Heart right ventricle (tissue), 16 donors: ENCODE results near the gene JPT1. TPM values are rescaled to one million over a fixed set of nuclear protein-coding genes. Genes with fewer than 3 reads are reported as not detected.

Experiments used
- ATAC-seq, 8 donors: fragments of 200-7000 bp; cut with Tn5 transposase; one replicate each; pipeline ENCODE4 v1.9.1; 2020; ENCODE audit warnings: mild to moderate bottlenecking in 8 of 8, moderate library complexity in 8 of 8, moderate number of reproducible peaks in 1 of 8
- DNase-seq, 2 donors: peaks; one replicate each; pipeline ENCODE4 v3.0.0-alpha.2; 2020
- H3K27ac ChIP-seq, 10 donors: fragments of 200-600 bp; sonication (generic) in 2 of 10; one replicate each; pipeline versions ENCODE4 v1.5.0 to v1.8.0; 2020 to 2022; ENCODE audit warnings: mild to moderate bottlenecking in 3 of 10
- H3K27me3 ChIP-seq, 7 donors: fragments of 200-600 bp; one replicate each; pipeline ENCODE4 v1.8.0; 2021 to 2022; ENCODE audit warnings: mild to moderate bottlenecking in 2 of 7
- H3K36me3 ChIP-seq, 9 donors: fragments of 200-600 bp; sonication (generic) in 1 of 9; one replicate each; pipeline versions ENCODE4 v1.5.0 to v1.8.0; 2020 to 2022; ENCODE audit warnings: mild to moderate bottlenecking in 2 of 9
- H3K4me1 ChIP-seq, 9 donors: fragments of 200-600 bp; sonication (generic) in 1 of 9; one replicate each; pipeline versions ENCODE4 v1.5.0 to v1.8.0; 2020 to 2022; ENCODE audit warnings: mild to moderate bottlenecking in 4 of 9
- H3K4me3 ChIP-seq, 10 donors: fragments of 200-600 bp; sonication (generic) in 2 of 10; one replicate each; pipeline versions ENCODE4 v1.5.0 to v1.8.0; 2020 to 2022; ENCODE audit warnings: mild to moderate bottlenecking in 7 of 10, moderate library complexity in 2 of 10
- H3K9me3 ChIP-seq, 11 donors: fragments of 200-600 bp in 10 of 11; sonication (generic) in 2 of 11; one replicate each; pipeline versions ENCODE4 v1.5.0 to v1.8.0; 2013 to 2022; ENCODE audit warnings: mild to moderate bottlenecking in 2 of 11, control low read depth in 1 of 11, moderate library complexity in 1 of 11
- CTCF ChIP-seq, 9 donors: fragments of 200-600 bp; sonication (generic) in 2 of 9; IDR thresholded peaks; one replicate each; pipeline versions ENCODE4 v1.5.0 to v1.8.0; 2021 to 2022; ENCODE audit warnings: antibody characterized with exemption in 9 of 9, mild to moderate bottlenecking in 5 of 9, moderate library complexity in 1 of 9
- WGBS, 2 donors: extraction: QIAGEN DNeasy Blood & Tissue Kit; methylation state at CpG; one replicate each; pipeline ENCODE4 v1.1.7; 2013; ENCODE audit warnings: inconsistent platforms in 1 of 2; 5-methylcytosine and 5-hydroxymethylcytosine counted together
- intact Hi-C, 10 donors: fragments of 100-400 bp; cut with DNase I; formaldehyde crosslinking; loops; one replicate each; pipeline versions ENCODE4 v1.11.1 to v1.14.2; 2022
- polyA plus RNA-seq, 2 donors: library from polyadenylated mRNA; stranded (reverse); fragments of 200-250 nt; gene quantifications; one replicate each; pipeline ENCODE4 v1.2.3, GENCODE V29; 2013
- total RNA-seq, 10 donors: library from RNA; stranded (reverse); fragmentation: NEBNext Ultra II Directional in 3 of 10; extraction: Animal tissue kit (Norgen Biotek cat#: 25700) in 3 of 10; gene quantifications; one replicate each; pipeline versions ENCODE4 v1.2.1 to v1.2.4, GENCODE V29; 2021 to 2023
- donor health status: Arrhythmogenic right ventricular cardiomyopathy.
- donor health status: ischemic (EF 13 %, LVEDD 7.1; RV severe dilation, severe dysfunction).
- donor health status: healthy with polysubstance abuse.
- donor health status: DM: no; HTN: yes; CAD: no.
- donor health status: DM: no; HTN: no; CAD: no.
- donor health status: ischemic (EF 25% LVEDD 6.9; RV normal size, moderate dysfunction).
- donor health status: ischemic (EF 25% LVEDD 5.7; RV mildly dilated, moderate dysfunction).
- donor health status: healthy.
- donor health status: DM: yes; HTN: yes; CAD: no.
- donor health status: Ischemic cardiomyopathy.
- donor health status: ischemic (EF 35%, LVEDD 5.7; RV mildly dilated, moderate dysfunction).
- donor health status: nonischemic (EF 11% LVEDD 7.7; RV severe dilation, severe dysfunction).
- donor health status: DM: yes; HTN: yes; CAD: no.
- donor health status: PGD.
- donor health status: ischemic (EF 29% LVEDD 5.4; RV normal size, mild dysfunction).
- donor health status: nonischemic (EF 23%, LVEDD 6.1; RV moderate dilation, normal function).

JPT1 gene
- total and polyA plus RNA-seq, 12 donors = 6.7 to 61.6 (median 14.7) TPM

DNA sequence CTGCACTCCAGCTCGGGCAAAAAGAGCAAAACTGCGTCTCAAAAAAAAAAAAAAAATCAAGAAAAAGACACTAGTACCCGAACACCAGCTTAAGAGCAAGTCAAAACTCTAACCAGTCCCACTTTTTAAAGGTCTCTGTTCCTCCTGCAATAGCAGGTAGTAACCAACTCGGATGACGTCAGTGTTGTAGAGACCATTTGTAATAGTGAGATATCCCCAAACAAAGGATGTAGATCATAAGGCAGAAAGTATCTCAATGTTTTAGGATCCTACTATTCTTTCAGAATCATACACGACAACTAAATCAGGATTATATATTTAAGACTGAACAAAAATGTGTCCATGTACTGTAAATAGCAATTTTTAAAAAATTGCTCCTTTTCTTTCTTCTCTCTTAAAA is 2.4 kb downstream of the JPT1 start:
- TF ChIP-seq CTCF (IDR thresholded peaks at IDR 0.05) = no peak
- intact Hi-C loops = loop anchor here in 2 of 10 donors (5.0 kb wide), 1 partner anchor 40 kb away; no protein-coding TSS in a partner anchor
- DNase-seq = no peak
- H3K9me3 ChIP-seq = no peaks in the 10 kb centered on the region
- peaks cover 0 to 18% (median 0%) of the 10 kb centered on the region in 9 donors for H3K36me3 ChIP-seq
- no peaks in the 10 kb centered on the region for H3K27me3 ChIP-seq
- no peak overlapping the region for H3K27ac ChIP-seq
- ATAC-seq = no peak
- WGBS, 2 donors = 94 to 96% methylated on average over 6 of the region's 6 CpGs
- H3K4me1 ChIP-seq = peaks cover 0 to 43% (median 13%) of the 10 kb centered on the region in 9 donors
- H3K4me3 ChIP-seq = no peak overlapping the region

DNA sequence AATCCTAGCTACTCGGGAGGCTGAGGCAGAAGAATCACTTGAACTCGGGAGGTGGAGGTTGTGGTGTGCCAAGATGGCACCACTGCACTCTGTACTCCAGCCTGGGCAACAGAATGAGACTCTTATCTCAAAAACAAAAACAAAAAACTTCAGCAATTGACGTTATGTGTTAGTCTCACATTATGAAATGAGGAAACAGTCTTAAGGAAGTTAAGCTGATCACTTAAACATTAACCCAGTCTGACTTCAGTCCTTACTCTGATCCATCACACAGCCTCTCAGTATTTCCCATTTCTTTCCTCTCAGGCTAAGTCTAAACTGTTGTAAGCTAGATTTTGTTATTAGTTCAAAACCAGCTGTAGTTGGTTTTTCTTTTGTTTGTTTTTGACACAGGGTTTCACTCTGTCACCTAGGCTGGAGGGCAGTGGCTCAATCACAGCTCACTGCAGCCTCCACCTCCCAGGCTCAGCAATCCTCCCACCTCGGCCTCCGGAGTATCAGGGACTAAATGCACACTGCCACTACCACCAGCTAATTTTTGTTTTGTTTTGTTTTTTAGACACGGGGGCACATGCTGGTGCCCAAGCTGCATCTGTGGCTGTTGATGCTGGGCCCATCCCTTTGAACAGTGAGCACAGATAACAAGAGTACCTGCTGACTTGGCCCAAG is 6.3 kb downstream of the JPT1 start:
- no peak for TF ChIP-seq CTCF (IDR thresholded peaks at IDR 0.05)
- ATAC-seq (no peak), DNase-seq (no peak)
- peak overlapping the region in 1 of 10 donors; percentile 76 for H3K27ac ChIP-seq
- peaks cover 0 to 57% (median 7%) of the 10 kb centered on the region in 9 donors for H3K36me3 ChIP-seq
- H3K4me1 ChIP-seq = peaks cover 0 to 38% (median 3%) of the 10 kb centered on the region in 9 donors
- intact Hi-C loops = no loop called here
- H3K27me3 ChIP-seq = no peaks in the 10 kb centered on the region
- no peak overlapping the region for H3K4me3 ChIP-seq
- H3K9me3 ChIP-seq = no peaks in the 10 kb centered on the region
- 86 to 89% methylated on average over 6 of the region's 6 CpGs for WGBS, 2 donors

- DNase-seq (no peak), ATAC-seq (no peak)
- WGBS, 2 donors = 87 to 90% methylated on average over 3 of the region's 3 CpGs
- Histone ChIP-seq H3K27ac (peak overlapping the region in 1 of 10 donors; percentile 76), H3K4me3 (no peak overlapping the region), H3K27me3 (no peaks in the 10 kb centered on the region), H3K36me3 (peaks cover 0 to 67% (median 7%) of the 10 kb centered on the region in 9 donors), H3K4me1 (peaks cover 0 to 26% (median 0%) of the 10 kb centered on the region in 9 donors), H3K9me3 (no peaks in the 10 kb centered on the region)
- no peak for TF ChIP-seq CTCF (IDR thresholded peaks at IDR 0.05)
- intact Hi-C loops = no loop called here
Observed at GRCh38 chr17:75146592-75146991, 7.7 kb downstream of the JPT1 start.

DNA sequence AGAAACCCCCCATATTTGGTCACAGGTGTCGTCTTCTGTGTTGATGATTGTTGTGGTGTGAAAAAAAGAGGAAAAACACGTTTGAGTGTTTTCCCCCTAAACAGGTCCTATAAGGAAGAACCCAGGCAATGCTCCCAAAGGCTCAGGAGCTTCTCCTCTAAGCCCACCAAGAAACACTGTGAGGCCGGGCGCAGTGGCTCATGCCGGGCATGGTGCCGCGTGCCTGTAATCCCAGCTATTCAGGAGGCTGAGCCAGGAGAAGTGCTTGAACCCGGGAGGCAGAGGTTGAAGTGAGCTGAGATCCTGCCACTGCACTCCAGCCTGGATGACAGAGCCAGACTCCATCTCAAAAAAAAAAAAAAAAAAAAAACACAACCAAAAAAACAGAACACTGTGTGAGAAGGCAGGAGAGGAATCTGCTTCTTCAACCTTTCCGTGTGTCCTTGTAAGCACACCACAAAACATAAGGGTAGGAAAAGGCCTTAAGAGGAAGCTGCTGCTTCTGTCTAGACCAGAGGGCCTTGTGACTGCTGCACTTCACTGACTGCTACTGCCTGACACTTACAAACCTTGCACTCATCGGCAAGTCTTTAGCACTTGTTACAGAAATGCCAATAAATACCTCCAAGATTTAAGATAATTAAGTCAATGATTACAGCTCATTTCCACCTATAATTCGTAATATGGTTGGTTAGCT is 9.3 kb downstream of the JPT1 start:
- TF ChIP-seq CTCF (IDR thresholded peaks at IDR 0.05) = no peak
- no peak for ATAC-seq
- H3K4me3 ChIP-seq = no peak overlapping the region
- H3K36me3 ChIP-seq = peaks cover 0 to 84% (median 7%) of the 10 kb centered on the region in 9 donors
- no peaks in the 10 kb centered on the region for H3K9me3 ChIP-seq
- intact Hi-C loops = no loop called here
- H3K27me3 ChIP-seq = no peaks in the 10 kb centered on the region
- H3K4me1 ChIP-seq = peaks cover 0 to 33% (median 0%) of the 10 kb centered on the region in 9 donors
- H3K27ac ChIP-seq = no peak overlapping the region
- DNase-seq = no peak
- WGBS, 2 donors = 90 to 91% methylated on average over 11 of the region's 11 CpGs
